ENCODE data around the gene STK32C. TPM values are rescaled to one million over a fixed set of nuclear protein-coding genes. Genes with fewer than 3 reads are reported as not detected.

Gene STK32C
- total RNA-seq, 1 experiment from 2014 or later, result 20.7 TPM

GRCh38 chr10:132229834-132230556 is 77.8 kb downstream of the STK32C start:
- no peak for TF ChIP-seq CTCF (IDR thresholded peaks at IDR 0.05; ENCODE audit: unreplicated experiment)
- H3K27ac Mint-ChIP-seq (ENCODE audit: low read depth, unreplicated experiment), result no peak overlapping the region
- intact Hi-C loops (cut with micrococcal nuclease), result no loop called here
- no TSS peak for BruUV-seq (replicated peaks)
- POLR2A ChIA-PET, result no interaction called here
- CTCF ChIA-PET, result interaction anchor here (0.9 to 1.0 kb wide), 2 partner anchors 13 to 121 kb away, joined by 3 to 4 read pairs; no protein-coding TSS in a partner anchor
- no peaks in the 10 kb centered on the region for H3K4me1 Mint-ChIP-seq (ENCODE audit: insufficient read depth, unreplicated experiment)
- no peaks in the 10 kb centered on the region for H3K27me3 Mint-ChIP-seq (ENCODE audit: insufficient read depth, unreplicated experiment)
- DNase-seq (ENCODE audit: unreplicated experiment), result no peak
- H3K9me3 Mint-ChIP-seq (ENCODE audit: unreplicated experiment), result no peaks in the 10 kb centered on the region
- no peak overlapping the region for H3K4me3 Mint-ChIP-seq (ENCODE audit: unreplicated experiment)
- peaks cover 4% of the 10 kb centered on the region for H3K36me3 Mint-ChIP-seq (ENCODE audit: insufficient read depth, unreplicated experiment)

- POLR2A ChIA-PET, result no interaction called here
- H3K27me3 Mint-ChIP-seq (ENCODE audit: insufficient read depth, unreplicated experiment), result no peaks in the 10 kb centered on the region
- no peaks in the 10 kb centered on the region for H3K9me3 Mint-ChIP-seq (ENCODE audit: unreplicated experiment)
- CTCF ChIA-PET, result no interaction called here
- peaks cover 4% of the 10 kb centered on the region for H3K36me3 Mint-ChIP-seq (ENCODE audit: insufficient read depth, unreplicated experiment)
- no TSS peak for BruUV-seq (replicated peaks)
- no peaks in the 10 kb centered on the region for H3K4me1 Mint-ChIP-seq (ENCODE audit: insufficient read depth, unreplicated experiment)
- H3K27ac Mint-ChIP-seq (ENCODE audit: low read depth, unreplicated experiment), result no peak overlapping the region
- intact Hi-C loops (cut with micrococcal nuclease), result no loop called here
- H3K4me3 Mint-ChIP-seq (ENCODE audit: unreplicated experiment), result no peak overlapping the region
- TF ChIP-seq CTCF (IDR thresholded peaks at IDR 0.05; ENCODE audit: unreplicated experiment), result no peak
- no peak for DNase-seq (ENCODE audit: unreplicated experiment)
Measured at GRCh38 chr10:132229096-132229495, 78.7 kb downstream of the STK32C start.

GRCh38 chr10:132228616-132229015 is 79.1 kb downstream of the STK32C start:
- no peak for DNase-seq (ENCODE audit: unreplicated experiment)
- H3K4me3 Mint-ChIP-seq (ENCODE audit: unreplicated experiment), result no peak overlapping the region
- POLR2A ChIA-PET, result no interaction called here
- no peaks in the 10 kb centered on the region for H3K27me3 Mint-ChIP-seq (ENCODE audit: insufficient read depth, unreplicated experiment)
- CTCF ChIA-PET, result no interaction called here
- intact Hi-C loops (cut with micrococcal nuclease), result no loop called here
- no peak overlapping the region for H3K27ac Mint-ChIP-seq (ENCODE audit: low read depth, unreplicated experiment)
- no TSS peak for BruUV-seq (replicated peaks)
- no peaks in the 10 kb centered on the region for H3K4me1 Mint-ChIP-seq (ENCODE audit: insufficient read depth, unreplicated experiment)
- no peaks in the 10 kb centered on the region for H3K9me3 Mint-ChIP-seq (ENCODE audit: unreplicated experiment)
- TF ChIP-seq CTCF (IDR thresholded peaks at IDR 0.05; ENCODE audit: unreplicated experiment), result no peak
- H3K36me3 Mint-ChIP-seq (ENCODE audit: insufficient read depth, unreplicated experiment), result peaks cover 4% of the 10 kb centered on the region

DNA sequence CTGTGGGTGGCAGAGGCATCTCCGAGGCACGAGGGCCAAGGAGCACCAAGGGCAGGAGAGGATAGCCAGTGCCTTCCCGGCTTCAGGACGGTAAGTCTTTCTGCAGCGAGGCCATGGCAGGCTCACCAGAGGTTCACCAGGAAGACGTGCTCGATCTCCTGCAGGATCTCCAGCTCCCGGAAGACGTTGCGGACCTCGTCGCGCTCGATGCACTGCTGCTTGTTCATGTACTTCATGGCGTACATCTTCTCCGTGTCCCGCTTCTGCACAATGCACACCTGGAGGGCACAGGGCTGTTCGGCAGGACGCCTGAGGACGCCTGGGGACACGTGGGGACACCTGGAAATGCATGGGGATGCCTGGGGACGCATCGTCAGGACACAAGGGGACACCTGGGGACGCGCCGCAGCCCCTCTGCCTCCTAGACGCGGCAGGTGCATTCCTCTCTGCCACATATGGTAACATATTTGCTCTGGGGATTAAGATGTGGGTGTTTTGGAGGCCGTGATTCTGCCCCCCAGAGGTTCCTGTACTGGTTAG is 79.8 kb downstream of the STK32C start:
- BruUV-seq (replicated peaks), result no TSS peak
- Mint-ChIP-seq H3K27me3 (ENCODE audit: insufficient read depth, unreplicated experiment) (no peaks in the 10 kb centered on the region), H3K9me3 (ENCODE audit: unreplicated experiment) (no peaks in the 10 kb centered on the region), H3K4me1 (ENCODE audit: insufficient read depth, unreplicated experiment) (no peaks in the 10 kb centered on the region), H3K27ac (ENCODE audit: low read depth, unreplicated experiment) (no peak overlapping the region), H3K36me3 (ENCODE audit: insufficient read depth, unreplicated experiment) (peaks cover 4% of the 10 kb centered on the region), H3K4me3 (ENCODE audit: unreplicated experiment) (no peak overlapping the region)
- ChIA-PET POLR2A (no interaction called here), CTCF (no interaction called here)
- TF ChIP-seq CTCF (IDR thresholded peaks at IDR 0.05; ENCODE audit: unreplicated experiment), result no peak
- intact Hi-C loops (cut with micrococcal nuclease), result no loop called here
- DNase-seq (ENCODE audit: unreplicated experiment), result no peak
